GM10266 (cell line): ENCODE measurements around the gene CSGALNACT2.

Experiments used
- DNase-seq: peaks from one replicate; pipeline ENCODE4 v3.0.0; 2012; ENCODE audit errors: extremely low spot score
- TF ChIP-seq, protein P1 (sequence below): IDR thresholded peaks from 2 replicates; pipeline ENCODE4 v1.5.1; 2012; ENCODE audit warnings: mild to moderate bottlenecking, low read depth; ENCODE audit not compliant: control insufficient read depth, insufficient read depth; ENCODE audit errors: missing control alignments

CSGALNACT2 gene, protein sequence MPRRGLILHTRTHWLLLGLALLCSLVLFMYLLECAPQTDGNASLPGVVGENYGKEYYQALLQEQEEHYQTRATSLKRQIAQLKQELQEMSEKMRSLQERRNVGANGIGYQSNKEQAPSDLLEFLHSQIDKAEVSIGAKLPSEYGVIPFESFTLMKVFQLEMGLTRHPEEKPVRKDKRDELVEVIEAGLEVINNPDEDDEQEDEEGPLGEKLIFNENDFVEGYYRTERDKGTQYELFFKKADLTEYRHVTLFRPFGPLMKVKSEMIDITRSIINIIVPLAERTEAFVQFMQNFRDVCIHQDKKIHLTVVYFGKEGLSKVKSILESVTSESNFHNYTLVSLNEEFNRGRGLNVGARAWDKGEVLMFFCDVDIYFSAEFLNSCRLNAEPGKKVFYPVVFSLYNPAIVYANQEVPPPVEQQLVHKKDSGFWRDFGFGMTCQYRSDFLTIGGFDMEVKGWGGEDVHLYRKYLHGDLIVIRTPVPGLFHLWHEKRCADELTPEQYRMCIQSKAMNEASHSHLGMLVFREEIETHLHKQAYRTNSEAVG

GRCh38 chr10:43138021-43138756 is at the start of gene CSGALNACT2:
TSS of gene CSGALNACT2 (plus strand) at chr10:43138445. CDS start at chr10:43155150, 16,705 bp downstream.
- peak; percentile 94 for DNase-seq
- TF ChIP-seq, protein P1, sequence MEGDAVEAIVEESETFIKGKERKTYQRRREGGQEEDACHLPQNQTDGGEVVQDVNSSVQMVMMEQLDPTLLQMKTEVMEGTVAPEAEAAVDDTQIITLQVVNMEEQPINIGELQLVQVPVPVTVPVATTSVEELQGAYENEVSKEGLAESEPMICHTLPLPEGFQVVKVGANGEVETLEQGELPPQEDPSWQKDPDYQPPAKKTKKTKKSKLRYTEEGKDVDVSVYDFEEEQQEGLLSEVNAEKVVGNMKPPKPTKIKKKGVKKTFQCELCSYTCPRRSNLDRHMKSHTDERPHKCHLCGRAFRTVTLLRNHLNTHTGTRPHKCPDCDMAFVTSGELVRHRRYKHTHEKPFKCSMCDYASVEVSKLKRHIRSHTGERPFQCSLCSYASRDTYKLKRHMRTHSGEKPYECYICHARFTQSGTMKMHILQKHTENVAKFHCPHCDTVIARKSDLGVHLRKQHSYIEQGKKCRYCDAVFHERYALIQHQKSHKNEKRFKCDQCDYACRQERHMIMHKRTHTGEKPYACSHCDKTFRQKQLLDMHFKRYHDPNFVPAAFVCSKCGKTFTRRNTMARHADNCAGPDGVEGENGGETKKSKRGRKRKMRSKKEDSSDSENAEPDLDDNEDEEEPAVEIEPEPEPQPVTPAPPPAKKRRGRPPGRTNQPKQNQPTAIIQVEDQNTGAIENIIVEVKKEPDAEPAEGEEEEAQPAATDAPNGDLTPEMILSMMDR: no peak

DNA sequence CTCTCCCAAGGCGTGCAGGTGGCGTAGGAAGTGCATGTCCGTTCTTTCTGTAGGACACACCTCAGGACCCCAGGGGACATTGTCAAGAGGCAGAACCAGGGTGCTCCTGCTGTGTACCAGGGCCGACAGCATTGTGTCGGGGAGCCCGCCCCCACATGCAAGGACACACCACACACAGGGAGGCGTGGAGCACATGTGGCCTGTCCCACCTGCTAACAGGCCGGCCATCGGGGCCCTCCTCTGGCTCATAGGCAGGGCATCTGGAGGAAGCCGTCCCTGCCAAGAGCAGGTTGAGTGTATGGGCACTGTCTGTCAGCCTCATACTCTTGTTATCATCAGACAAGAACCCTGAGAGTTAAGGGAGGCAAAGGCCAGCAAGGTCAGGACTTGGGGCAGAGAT is 48.7 kb upstream of the CSGALNACT2 start:
- DNase-seq: no peak
- TF ChIP-seq, protein P1: no peak

DNA sequence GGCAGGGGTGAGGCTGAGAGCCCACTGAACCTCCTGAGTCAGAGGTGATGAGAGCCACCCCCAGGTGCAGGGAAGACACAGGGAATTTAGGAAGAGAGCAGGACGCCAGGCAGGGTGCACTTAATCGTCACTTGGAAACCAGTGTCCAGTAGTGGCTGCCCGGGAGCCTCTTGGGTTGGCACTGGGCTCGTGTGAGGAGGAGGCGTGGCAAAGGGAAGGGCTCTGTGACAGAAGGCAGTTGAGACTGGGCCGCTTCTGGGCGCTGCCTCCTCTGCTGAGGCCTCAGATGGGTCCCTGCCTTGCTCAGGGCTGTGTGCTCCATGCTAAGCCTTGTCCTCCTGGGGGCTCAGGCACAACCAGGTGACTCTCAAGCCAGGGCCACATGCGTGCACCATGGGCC is 48.1 kb upstream of the CSGALNACT2 start:
- DNase-seq: no peak
- TF ChIP-seq, protein P1: no peak

DNA sequence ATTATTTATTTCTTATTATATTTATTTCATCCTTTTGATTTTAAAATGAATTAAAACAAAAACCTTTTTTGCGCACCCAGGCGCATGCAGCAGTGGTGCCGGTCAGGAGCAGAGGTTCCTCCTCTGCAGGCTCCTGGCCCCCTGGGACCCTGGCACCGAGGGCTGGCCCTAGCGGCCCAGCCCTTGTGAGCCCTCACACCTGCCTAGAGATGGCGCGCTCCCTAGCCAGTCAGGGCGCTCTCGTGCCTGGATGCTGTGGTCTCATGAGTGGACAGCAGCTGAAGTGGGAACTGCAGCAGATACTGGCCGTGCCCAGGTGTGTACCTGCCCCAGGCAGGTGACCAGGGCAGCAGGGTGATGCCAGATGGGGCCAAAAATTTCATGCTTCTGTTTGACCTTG is 47.6 kb upstream of the CSGALNACT2 start:
- no peak for DNase-seq
- TF ChIP-seq, protein P1: no peak

GRCh38 chr10:43091846-43092245 is 46.4 kb upstream of the CSGALNACT2 start:
- TF ChIP-seq, protein P1: no peak
- DNase-seq: no peak

GRCh38 chr10:43093423-43094076 is 44.7 kb upstream of the CSGALNACT2 start:
- DNase-seq: no peak
- TF ChIP-seq, protein P1: no peak
